ENCODE data around the gene ZFPM1.

- TF ChIP-seq POLR2A (IDR thresholded peaks at IDR 0.05) = no peak
- TF ChIP-seq CTCF (IDR thresholded peaks at IDR 0.05) = no peak
- no peak for TF ChIP-seq EP300 (IDR thresholded peaks at IDR 0.05)
Measured at GRCh38 chr16:88552166-88552565, 99.1 kb downstream of the ZFPM1 start.
